ENCODE results near the gene MMD2.

MMD2 gene

DNA sequence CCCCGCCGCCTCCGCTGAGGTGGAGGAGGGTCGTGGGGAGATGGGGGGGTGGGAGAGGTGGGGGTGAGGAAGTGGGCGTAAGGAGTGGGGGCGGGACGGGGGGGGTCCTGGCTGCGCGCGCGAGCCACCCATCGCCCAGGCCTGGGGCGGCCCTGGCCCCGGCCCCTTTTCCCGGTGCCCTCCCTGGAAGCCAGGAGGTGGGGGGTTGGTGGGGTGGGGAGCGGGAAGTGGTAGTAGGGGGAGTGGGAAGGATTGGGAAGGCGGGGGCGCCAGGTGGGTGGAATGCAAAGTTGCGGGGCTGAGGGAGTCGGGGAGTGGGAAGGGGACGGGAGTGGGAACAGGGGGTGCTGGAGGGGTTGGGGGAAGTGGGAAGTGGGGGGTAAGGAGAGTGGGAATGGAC is 319 bp upstream of the MMD2 start:
- no peak for DNase-seq (ENCODE audit: low spot score)

DNA sequence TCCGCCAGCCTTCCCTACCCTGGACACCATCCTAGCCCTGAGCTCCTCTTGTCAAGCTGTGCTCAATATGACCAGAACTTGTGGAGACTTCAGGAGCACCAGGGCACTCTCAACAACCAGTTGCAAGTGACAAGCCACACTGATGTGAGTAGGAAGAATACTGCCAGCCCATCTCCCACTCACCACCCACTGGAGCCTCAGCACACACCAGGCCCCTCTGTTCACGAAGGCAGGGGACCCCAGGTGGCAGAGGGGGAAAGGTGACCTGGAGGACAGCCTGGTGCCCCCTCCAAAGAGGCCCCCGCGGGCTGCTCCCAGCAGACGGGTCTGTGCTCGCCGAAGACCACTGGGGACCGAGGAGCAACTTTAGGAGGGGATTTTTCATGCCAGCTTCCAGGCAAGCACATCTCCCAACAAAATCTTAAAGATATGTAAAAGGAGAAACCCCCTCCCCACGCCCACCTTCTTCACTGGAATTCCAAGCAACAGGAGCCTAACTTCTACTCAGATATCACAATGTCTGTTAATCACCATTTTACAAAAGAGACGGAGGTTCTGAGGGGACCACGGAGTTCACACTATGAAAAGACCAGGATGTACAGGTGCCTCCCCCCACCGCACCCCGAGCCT is 1.0 kb downstream of the MMD2 start:
- DNase-seq (ENCODE audit: low spot score) = no peak

DNA sequence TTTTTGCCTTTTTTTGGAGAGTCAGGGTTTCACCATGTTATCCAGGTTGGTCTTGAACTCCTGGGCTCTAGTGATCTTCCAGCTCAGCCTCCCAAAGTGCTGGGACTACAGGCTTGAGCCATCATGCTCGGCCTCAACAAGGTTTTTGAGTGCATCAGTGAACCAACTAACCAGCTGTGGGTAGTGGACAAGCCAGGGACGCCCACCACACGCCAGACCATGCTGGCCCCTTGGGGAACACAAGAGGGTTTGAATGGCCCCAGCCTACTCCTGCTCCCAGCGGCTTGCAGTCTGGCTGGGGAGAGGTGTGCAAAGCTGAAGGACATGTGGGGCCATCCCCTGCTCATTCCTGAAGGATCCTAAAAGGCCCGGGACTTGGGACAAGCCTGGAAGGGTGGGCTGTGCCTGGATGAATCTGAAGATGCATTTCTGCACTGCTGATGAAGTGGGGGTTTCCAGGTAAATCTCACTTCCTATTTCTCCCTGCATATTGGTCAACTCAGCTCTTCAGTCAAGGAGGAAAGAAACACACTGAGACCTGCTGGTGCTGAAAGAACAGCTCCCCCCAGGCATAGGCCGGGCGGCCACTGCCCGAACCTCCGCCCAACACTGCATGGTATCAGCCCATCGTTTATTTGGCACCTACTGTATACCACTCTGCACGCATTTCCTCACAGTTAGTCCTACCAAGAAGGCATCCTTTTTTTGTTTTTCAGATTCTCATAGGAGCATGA is 6.9 kb downstream of the MMD2 start:
- no peak for DNase-seq (ENCODE audit: low spot score)

DNA sequence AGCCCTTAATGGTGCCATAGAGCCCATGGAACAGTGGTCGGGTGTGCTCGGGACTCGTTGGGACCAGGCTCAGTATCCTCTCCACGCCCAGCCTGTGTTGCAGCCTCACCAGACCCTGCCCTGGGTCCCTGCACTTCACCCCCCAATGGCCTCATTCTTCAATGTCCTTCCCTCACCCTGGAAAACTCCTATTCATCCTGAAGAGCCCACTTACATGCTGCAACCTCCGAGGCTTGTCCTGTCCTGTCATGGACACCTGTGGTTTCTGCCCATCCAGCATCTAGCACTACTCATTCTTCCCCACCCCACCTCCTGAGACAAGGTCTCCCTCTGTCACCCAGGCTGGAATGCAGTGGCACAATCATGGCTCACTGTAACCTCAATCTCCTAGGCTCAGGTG is 7.7 kb downstream of the MMD2 start:
- no peak for DNase-seq (ENCODE audit: low spot score)

DNA sequence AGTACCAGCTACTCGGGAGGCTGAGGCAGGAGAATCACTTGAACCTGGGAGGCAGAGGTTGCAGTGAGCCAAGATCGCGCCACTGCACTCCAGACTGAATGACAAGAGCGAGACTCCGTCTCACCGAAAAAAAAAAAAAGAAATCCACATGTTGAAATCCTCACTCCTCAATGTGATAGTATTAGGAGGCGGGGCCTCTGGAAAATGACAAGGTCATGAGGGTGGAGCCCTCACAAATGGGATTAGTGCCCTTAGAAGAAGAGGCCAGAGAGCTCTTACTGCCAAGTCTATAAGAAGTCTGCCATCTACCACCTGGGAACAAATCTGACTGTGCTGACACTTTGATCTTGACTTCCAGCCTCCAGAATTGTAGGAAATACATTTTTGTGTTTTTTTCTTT is 10.6 kb downstream of the MMD2 start:
- no peak for DNase-seq (ENCODE audit: low spot score)

DNA sequence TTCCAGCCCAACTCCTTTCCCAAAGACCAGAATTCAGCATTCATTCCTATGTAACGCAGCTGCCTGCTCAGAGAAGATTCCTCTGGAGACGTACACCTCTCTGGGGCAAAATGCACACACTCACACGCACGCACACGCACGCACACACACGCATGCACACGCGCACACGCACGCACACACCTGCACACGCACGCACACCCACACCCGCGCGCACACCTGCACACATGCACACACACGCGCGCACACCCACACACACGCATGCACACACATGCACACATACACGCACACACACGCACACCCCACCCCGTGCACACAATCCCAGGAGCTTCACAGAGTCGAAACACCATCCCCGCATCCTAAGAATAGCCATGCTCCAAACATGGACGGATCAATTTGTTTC is 13.0 kb downstream of the MMD2 start:
- DNase-seq (ENCODE audit: low spot score) = no peak

DNA sequence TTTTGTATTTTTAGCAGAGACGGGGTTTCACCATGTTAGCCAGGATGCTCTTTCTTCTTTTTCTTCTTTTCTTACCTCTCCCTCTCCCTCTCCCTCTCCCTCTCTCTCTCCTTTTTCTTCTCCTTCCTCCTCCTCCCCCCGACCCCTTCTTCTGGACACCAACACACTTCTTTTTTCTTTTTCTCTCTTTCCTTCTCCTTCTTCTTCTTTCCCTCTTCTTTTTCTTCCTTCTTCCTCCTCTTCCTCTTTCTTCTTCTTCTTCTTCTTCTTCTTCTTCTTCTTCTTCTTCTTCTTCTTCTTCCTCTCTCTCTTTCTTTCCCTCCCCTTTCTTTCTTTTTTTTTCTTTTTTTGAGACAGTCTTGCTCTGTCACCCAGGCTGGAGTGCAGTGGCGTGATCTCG is 14.0 kb downstream of the MMD2 start:
- no peak for DNase-seq (ENCODE audit: low spot score)

DNA sequence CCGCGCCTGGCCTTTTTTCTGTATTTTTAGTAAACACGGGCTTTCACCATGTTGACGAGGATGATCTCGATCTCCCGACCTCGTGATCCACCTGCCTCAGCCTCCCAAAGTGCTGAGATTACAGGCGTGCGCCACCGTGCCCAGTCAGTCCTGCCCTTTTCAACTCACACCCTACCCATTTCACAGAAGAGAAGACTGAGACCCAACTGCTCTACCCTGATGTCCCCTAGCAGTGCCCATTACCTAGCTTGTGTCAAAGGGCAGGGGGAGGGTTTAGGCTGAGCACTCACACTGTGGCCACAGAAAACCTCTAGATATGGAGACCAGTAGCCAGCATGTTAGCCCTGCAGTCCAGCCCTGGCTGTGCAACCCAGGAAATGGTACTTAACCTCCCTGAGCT is 15.7 kb downstream of the MMD2 start:
- no peak for DNase-seq (ENCODE audit: low spot score)

DNA sequence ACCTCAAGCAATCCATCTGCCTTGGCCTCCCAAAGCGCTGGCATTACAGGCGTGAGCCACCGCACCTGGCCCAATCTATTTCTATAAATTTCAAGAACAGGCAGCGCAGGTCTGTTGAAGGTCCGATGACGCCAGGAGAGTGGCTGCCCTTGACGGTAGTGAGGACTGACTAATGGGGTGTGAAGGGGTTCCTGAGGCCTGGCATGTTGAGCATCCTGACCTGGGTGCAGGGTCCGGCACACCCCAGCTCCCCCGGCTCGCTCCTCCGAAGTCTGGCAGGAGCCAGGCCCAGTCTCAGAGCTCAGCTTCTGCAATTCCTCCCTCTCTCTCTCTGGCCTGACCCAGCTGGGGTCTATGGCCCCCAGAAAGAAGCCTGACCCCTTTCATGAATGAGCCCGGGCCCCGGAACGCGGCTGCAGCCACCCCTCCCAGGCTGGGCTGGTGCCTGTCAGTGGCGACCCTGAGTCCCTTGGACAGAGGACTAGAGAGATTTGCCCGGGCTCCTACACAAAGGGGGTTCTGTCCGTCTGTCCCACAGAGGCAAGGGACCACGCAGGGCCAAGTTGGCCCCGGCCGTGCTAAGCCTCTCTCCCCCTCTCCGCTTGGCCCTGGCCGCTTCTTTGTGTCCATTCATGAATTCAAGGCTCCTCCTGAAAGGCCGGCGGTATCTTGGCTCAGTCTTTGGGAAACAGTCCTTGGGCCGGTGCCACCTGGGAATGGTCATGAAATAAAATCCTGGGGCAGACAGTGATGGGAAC is 18.8 kb downstream of the MMD2 start:
- DNase-seq (ENCODE audit: low spot score) = peak; percentile 90

DNA sequence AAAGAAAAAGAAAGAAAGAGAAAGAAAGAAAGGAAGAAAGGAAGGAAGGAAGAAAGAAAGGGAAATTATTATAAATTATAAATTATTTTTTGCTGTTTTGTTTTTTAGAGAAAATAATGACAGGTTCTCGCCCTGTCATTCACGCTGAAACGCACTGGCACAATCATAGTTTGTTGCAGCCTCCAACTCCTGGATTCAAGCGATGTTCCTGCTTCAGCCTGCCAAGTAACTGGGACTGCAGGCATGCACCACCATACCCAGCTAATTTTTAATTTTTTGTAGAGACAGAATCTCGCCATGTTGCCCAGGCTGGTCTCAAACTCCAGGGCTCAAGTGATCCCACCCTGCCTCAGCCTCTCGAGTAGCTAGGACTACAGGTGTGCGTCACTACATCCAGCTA is 21.6 kb downstream of the MMD2 start:
- no peak for DNase-seq (ENCODE audit: low spot score)

DNA sequence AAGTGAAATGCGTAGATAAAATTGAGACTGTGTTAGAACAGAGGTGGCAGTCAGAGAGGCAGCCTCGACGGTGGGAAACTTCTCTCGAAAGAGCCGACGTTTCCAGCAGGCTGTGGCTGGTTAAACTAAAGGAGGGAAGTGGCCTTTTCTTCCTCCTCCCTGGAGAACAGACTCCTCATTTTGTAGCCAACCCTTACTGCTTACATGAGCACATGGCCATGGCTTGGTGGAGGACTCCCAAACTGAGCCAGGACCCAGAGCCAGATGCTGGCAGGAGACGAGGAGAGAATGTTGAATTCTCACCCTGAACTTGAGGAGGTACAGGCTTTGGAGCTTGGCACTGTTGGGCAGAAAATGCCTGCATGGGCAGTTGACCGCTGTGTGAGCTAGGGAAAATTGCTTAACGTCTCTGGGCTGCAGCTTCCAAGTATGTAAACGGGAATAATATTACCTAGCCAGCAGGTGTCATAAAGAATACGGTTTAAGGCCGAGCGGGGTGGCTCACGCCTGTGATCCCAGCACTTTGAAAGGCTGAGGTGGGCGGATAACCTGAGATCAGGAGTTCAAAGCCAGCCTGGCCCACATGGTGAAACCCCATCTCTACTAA is 24.5 kb downstream of the MMD2 start:
- peak; percentile 47 for DNase-seq (ENCODE audit: low spot score)

DNA sequence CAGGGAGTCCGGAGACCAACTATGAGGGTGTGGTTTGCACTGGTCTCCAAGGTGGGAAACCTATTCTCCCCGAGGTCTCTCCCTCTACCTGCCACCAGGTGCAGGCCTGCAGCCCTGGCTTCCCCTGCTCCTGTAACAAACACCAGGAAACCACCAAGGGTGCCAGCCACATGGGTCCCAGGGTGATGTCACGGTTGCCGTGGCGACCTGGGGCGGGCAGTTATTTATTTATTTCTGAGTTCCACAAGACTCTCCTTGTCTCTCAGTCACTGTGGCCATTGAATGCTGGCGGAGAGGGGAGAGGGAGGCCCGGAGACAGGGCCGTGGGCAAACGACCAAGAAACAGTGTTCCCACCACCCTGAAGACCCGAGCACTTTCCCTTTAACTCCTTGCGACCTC is 27.0 kb downstream of the MMD2 start:
- DNase-seq (ENCODE audit: low spot score) = peak; percentile 93

DNA sequence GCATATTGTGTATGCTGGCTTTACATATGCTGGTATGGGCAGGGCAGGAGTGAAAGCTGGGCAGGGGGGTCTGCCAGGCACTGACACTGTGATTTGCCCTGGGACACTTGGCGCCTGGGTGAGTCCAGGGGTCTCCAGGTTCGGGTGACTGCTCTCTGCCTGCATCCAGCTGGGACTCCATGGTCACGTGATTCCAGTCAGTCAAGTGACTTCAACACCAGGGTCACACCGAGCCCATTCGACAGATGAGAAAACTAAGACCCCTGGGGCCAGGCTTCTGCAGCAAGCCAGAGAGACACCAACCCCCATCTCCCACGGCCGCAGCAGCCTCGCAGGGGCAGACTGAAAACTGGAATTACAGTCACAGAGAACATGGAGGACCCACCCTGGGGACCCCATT is 30.0 kb downstream of the MMD2 start:
- no peak for DNase-seq (ENCODE audit: low spot score)

DNA sequence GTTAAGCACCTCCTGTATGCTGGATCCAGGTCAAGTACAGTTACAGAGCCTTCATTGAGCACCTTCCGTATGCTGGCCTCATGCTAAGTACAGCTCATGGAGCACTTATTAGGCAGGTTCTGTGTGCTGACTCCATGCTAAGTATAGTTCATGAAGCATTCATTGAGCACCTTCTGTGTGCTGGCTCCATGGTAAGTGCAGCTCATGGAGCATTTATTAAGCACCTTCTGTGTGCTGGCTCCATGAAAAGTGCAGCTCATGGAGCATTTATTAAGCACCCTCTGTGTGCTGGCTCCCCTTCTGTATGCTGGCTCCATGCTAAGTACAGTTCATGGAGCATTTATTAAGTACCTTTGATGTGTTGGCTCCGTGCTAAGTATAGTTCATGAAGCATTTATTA is 30.5 kb downstream of the MMD2 start:
- DNase-seq (ENCODE audit: low spot score) = no peak

DNA sequence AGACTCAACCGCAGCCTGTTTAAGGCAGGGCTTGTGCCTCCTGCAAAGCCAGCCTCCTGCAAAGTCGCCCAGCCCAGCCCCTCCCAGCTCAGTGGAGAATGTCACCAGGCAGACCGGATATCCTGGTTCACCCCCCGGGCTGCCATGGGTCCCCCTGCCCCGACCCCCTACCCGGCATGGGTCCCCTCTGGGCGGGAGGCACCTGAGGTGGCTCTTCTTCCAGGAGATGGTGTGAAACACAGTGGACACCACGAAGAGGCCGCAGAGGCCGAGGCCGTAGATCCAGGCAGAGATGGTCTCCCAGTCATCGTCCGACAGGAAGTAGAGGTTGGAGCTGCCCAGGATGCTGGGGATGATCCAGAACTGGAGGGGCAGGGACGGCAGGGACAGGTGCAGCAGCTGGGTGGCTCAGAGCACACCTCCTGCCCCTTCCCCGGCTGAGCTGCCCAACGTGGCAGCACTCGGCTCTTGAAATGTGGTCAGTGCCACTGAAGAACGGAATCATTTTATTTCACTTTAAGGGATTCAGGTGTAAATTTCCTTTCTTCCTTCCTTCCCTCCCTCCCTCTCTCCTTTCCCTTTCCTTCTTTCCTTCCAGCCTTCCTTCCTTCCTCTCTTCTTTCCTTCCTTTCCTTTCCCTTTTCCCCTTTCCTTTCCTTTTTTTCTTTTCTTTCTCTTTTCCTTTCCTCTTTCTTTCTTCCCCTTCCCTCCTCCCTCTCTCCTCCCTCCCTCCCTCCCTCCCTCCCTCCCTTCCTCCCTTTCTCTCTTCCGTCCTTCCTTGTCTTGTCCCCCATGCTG is 38.8 kb downstream of the MMD2 start:
- DNase-seq (ENCODE audit: low spot score) = no peak

DNA sequence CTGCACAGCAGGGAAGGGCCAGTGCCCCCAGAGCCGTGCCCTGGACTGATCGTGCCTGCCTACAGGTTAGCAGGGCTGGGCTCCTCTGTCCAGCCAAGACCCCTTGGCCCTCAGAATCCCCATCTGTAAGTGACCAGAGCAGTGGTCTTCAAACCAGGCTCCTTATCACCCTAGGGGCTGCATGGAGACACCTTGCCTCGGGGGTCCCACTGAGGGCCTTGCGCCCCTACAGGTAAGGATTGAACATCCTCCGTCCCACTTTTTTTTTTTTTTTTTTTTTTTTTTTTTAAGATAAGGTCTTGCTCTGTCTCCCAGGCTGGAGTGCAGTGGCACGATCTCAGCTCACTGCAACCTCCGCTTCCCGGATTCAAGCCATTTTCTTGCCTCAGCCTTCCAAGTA is 42.9 kb downstream of the MMD2 start:
- DNase-seq (ENCODE audit: low spot score) = no peak

DNA sequence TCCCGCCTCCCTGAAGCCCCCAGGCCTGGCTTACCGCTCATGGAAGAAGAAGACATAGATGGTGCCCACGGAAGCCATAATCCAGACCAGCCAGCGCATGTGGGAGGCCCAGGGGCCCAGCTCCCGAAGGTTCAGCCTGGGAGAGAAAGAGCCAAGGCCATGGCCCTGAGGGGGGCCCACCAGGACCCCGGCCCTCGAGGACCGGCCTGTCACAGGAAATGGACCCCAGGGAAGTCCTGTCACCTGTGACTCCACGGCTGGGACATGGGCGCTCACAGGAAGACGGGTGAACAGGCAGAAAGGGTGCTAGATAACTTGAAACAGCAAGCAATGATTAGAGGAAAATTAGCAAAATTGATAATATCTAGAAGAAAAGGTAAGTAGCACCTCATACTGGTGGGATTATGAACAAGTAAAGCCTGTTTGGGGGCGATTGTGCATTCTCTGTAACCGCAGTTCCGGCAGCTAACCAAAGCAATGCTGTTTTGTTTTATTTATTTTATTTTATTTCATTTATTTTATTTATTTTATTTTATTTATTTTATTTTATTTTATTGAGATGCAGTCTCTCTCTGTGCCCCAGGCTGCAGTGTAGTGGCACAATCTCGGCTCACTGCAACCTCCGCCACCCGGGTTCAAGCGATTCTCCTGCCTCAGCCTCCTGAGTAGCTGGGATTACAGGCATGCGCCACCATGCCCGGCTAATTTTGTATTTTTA is 47.7 kb downstream of the MMD2 start:
- DNase-seq (ENCODE audit: low spot score) = no peak

DNA sequence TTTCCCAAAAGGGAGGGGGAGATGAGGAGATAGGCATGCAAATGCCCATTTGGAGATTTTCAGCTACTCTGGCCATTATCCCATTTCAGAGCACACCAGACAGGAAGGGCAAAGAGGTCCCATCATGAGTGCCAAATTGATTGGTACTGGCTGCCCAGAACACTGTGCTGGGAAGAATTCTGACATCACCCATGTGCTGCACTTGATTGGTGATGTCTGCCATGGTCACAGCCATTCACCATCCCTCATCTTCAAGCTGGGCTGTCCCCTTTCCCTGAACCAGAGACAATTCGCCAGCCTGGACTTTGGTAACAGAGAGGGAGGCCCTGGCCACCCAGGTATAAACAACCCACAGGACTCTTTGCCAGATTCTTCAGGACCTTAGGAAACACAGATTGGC is 52.3 kb downstream of the MMD2 start:
- no peak for DNase-seq (ENCODE audit: low spot score)

DNA sequence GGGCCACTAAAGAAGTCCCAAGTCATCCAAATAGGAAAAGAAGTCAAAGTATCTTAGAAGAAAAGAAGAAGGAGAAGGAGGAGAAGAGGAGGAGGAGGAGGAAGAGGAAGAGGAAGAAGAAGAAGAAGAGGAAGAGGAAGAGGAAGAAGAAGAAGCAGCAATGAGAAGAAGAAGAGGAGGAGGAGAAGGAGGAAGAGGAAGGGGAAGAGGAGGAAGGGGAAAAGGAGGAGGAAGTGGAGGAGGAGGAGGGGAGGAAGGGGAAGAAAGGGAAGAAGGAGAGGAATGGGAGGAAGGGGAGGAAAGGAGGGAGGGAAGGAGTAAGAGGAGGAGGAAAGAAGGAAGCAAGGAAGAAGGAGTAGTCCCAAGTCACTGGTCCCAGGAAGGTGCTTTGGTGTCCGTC is 53.8 kb downstream of the MMD2 start:
- DNase-seq (ENCODE audit: low spot score) = no peak

DNA sequence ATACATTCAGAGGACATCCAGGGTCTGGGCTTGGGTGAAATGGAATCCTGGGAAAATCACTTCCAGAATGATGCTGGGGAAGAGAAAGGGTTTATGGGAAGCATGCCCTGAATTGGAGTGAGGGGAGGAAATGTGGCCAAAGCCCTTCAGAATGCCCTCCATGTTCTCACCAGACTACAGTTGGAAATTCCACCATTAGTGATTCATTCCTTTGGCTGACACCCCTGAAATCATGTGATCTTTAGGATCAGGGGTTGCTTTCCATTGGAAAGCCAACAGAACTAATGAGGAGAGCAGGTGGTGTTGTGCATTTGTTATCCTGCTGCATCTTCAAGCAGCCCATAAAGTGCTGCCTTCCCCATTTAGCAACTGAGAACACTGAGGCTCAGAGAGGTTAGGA is 54.6 kb downstream of the MMD2 start:
- DNase-seq (ENCODE audit: low spot score) = no peak

DNA sequence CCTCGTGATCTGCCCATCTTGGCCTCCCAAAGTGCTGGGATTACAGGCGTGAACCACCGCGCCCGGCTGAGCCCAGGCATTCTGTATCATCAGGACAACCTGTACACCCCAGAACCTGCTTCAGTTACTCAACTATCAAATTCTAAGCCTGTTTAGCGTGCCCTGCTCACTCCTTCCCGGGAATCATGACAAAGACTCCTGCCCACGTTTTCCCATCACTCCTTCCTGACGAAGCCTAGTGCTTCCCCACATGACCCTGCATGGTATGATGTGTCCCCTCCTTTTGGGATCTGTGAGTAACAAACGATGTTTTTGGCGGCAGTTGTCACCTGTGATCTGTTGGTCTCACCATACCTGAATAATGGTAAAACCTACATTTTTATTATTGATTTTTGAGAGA is 63.2 kb downstream of the MMD2 start:
- no peak for DNase-seq (ENCODE audit: low spot score)

DNA sequence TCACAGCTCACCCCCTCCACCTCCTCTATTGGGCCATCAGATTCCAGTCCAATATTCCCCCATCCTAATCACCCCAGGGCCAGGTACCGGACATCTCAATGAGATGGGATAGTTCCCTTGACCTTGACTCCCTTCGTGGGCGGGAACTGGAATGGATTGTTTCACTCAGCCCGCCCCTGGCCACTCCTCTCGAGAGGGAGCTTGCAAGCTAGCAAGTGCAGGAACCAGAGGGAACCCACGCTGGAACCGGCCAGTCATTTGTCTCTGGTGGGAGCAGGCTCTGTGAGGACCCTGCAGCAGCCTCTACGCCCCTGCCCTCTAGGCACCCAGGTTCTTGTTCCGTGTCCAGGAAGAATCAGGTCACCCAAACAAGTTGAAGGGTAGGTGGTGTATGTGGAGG is 64.5 kb downstream of the MMD2 start:
- no peak for DNase-seq (ENCODE audit: low spot score)

Measured in globus pallidus (tissue), 1 donor.